HepG2 (cell line): ENCODE measurements around the gene SPTAN1. TPM values are rescaled to one million over a fixed set of nuclear protein-coding genes. Genes with fewer than 3 reads are reported as not detected.

Source experiments
- ASH2L ChIP-seq: fragments of 300-600, 200-600 bp; sonication (generic); IDR thresholded peaks from 2 replicates; pipeline ENCODE4 v1.7.0; 2017; ENCODE audit warnings: low read depth, mild to moderate bottlenecking, moderate library complexity, mixed read lengths, low read length; ENCODE audit not compliant: insufficient read length
- HMG20A ChIP-seq: IDR thresholded peaks from 2 replicates; pipeline ENCODE4 v1.6.1; 2016; ENCODE audit warnings: borderline replicate concordance
- KLF12 ChIP-seq: sonication (generic); formaldehyde crosslinking; IDR thresholded peaks from 2 replicates; pipeline ENCODE4 v1.4.0; 2020; ENCODE audit warnings: missing genetic modification reagents, borderline replicate concordance
- NCOA5 ChIP-seq: sonication (generic); formaldehyde crosslinking; IDR thresholded peaks from 2 replicates; pipeline ENCODE4 v1.4.0; 2020; ENCODE audit warnings: missing genetic modification reagents
- NFE2L1 ChIP-seq: sonication (generic); formaldehyde crosslinking; IDR thresholded peaks from 2 replicates; pipeline ENCODE4 v1.4.0; 2020; ENCODE audit warnings: missing genetic modification reagents, mild to moderate bottlenecking, borderline replicate concordance
- NFE2L2 ChIP-seq: fragments of 150-350 bp; IDR thresholded peaks from 2 replicates; pipeline ENCODE4 v1.6.1; 2014; ENCODE audit warnings: low read length
- NFYC ChIP-seq: IDR thresholded peaks from 2 replicates; pipeline ENCODE4 v1.6.1; 2016; ENCODE audit warnings: missing genetic modification reagents, missing compliant biosample characterization
- SRSF4 ChIP-seq: fragments of 200-400 bp; formaldehyde crosslinking; IDR thresholded peaks from one replicate; pipeline ENCODE4 v1.6.1; 2018; ENCODE audit warnings: mild to moderate bottlenecking, low read depth, low read length, moderate library complexity; ENCODE audit not compliant: poor library complexity, severe bottlenecking
- U2AF2 ChIP-seq: fragments of 200-400 bp; formaldehyde crosslinking; IDR thresholded peaks from 2 replicates; pipeline ENCODE4 v1.6.1; 2017; ENCODE audit warnings: low read depth, mild to moderate bottlenecking, low read length
- ZBTB3 ChIP-seq: sonication (generic); formaldehyde crosslinking; IDR thresholded peaks from 2 replicates; pipeline ENCODE4 v1.4.0; 2020; ENCODE audit warnings: low read depth, mild to moderate bottlenecking, moderate library complexity, missing genetic modification reagents, borderline replicate concordance
- ZNF510 ChIP-seq: sonication (generic); formaldehyde crosslinking; IDR thresholded peaks from 2 replicates; pipeline ENCODE4 v1.4.0; 2020; ENCODE audit warnings: low read depth, mild to moderate bottlenecking, missing genetic modification reagents
- ZNF556 ChIP-seq: sonication (generic); formaldehyde crosslinking; IDR thresholded peaks from 2 replicates; pipeline ENCODE4 v1.4.0; 2020; ENCODE audit warnings: mild to moderate bottlenecking, missing genetic modification reagents, borderline replicate concordance
- ZNF577 ChIP-seq: sonication (generic); formaldehyde crosslinking; IDR thresholded peaks from 2 replicates; pipeline ENCODE4 v1.4.0; 2020; ENCODE audit warnings: mild to moderate bottlenecking, low read depth, missing genetic modification reagents, borderline replicate concordance
- ZNF749 ChIP-seq: sonication (generic); formaldehyde crosslinking; IDR thresholded peaks from 2 replicates; pipeline ENCODE4 v1.8.0; 2022; ENCODE audit warnings: mild to moderate bottlenecking, missing genetic modification reagents, moderate library complexity, borderline replicate concordance
- ZSCAN31 ChIP-seq: sonication (generic); formaldehyde crosslinking; IDR thresholded peaks from 2 replicates; pipeline ENCODE4 v1.5.0; 2020; ENCODE audit warnings: low read depth, mild to moderate bottlenecking, missing genetic modification reagents
- polyA plus RNA-seq, 8 experiments: library from polyadenylated mRNA; depleted of rRNA in 3 of 8; stranded (reverse) in 7 of 8; unstranded in 1 of 8; fragments of >200 nt; fragmentation: Illumina TruSeq in 4 of 8; extraction: Trizol in 4 of 8; gene quantifications; 2 replicates each; pipeline versions ENCODE4 v1.2.1 to v1.2.3, GENCODE V29; 2011 to 2016; ENCODE audit warnings: low read depth in 4 of 8, missing spikeins in 1 of 8, mixed read lengths in 1 of 8; ENCODE audit not compliant: insufficient read depth in 1 of 8
- total RNA-seq, 5 experiments: library from RNA; depleted of rRNA; stranded (reverse); fragments of >200 nt; fragmentation: Illumina TruSeq; extraction: Trizol; gene quantifications; 2 replicates each; pipeline ENCODE4 v1.2.3, GENCODE V29; 2016; ENCODE audit warnings: low read depth in 1 of 5
- TF ChIP-seq, protein P1 (sequence below): sonication (generic); formaldehyde crosslinking; IDR thresholded peaks from 2 replicates; pipeline ENCODE4 v1.4.0; 2020; ENCODE audit warnings: missing genetic modification reagents
- TF ChIP-seq, protein P2 (sequence below): sonication (generic); formaldehyde crosslinking; IDR thresholded peaks from 2 replicates; pipeline ENCODE4 v1.8.1; 2023; ENCODE audit warnings: missing genetic modification reagents, inconsistent platforms, borderline replicate concordance

The SPTAN1 gene
- total and polyA plus RNA-seq, 2 of the 13 experiments (the other 11 are each of a cell fraction or from before 2014, with no cell fraction given) = 106 to 111 TPM

GRCh38 chr9:128504485-128505413 lies 47.6 kb upstream of the SPTAN1 start, which contains the start of gene GLE1 (continued):
- TF ChIP-seq ZBTB3 (CRISPR knock-in tag) (peak; percentile 75; the same call in 1 of the 2 replicates), ASH2L (peak; percentile 87), HMG20A (CRISPR knock-in tag) (no peak), SRSF4 (no peak), ZNF510 (CRISPR knock-in tag) (no peak), NCOA5 (CRISPR knock-in tag) (no peak), NFE2L1 (CRISPR knock-in tag) (no peak), KLF12 (CRISPR knock-in tag) (peak; percentile 76), NFE2L2 (no peak), ZNF749 (no peak), ZNF577 (no peak), ZNF556 (CRISPR knock-in tag) (no peak; the same call in 1 of the 2 replicates), NFYC (peak; percentile 60), U2AF2 (no peak), ZSCAN31 (CRISPR knock-in tag) (peak; percentile 93; the same call in 1 of the 2 replicates)
- TF ChIP-seq, protein P1, sequence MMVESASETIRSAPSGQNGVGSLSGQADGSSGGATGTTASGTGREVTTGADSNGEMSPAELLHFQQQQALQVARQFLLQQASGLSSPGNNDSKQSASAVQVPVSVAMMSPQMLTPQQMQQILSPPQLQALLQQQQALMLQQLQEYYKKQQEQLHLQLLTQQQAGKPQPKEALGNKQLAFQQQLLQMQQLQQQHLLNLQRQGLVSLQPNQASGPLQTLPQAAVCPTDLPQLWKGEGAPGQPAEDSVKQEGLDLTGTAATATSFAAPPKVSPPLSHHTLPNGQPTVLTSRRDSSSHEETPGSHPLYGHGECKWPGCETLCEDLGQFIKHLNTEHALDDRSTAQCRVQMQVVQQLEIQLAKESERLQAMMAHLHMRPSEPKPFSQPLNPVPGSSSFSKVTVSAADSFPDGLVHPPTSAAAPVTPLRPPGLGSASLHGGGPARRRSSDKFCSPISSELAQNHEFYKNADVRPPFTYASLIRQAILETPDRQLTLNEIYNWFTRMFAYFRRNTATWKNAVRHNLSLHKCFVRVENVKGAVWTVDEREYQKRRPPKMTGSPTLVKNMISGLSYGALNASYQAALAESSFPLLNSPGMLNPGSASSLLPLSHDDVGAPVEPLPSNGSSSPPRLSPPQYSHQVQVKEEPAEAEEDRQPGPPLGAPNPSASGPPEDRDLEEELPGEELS (CRISPR knock-in tag) = peak; percentile 71
- TF ChIP-seq, protein P2, sequence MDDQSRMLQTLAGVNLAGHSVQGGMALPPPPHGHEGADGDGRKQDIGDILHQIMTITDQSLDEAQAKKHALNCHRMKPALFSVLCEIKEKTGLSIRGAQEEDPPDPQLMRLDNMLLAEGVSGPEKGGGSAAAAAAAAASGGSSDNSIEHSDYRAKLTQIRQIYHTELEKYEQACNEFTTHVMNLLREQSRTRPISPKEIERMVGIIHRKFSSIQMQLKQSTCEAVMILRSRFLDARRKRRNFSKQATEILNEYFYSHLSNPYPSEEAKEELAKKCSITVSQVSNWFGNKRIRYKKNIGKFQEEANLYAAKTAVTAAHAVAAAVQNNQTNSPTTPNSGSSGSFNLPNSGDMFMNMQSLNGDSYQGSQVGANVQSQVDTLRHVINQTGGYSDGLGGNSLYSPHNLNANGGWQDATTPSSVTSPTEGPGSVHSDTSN (CRISPR knock-in tag) = peak; percentile 75; the same call in 1 of the 2 replicates
